Hematopoietic multipotent progenitor cell (in vitro differentiated cells): ENCODE measurements around the gene RTN4. TPM values are rescaled to one million over a fixed set of nuclear protein-coding genes. Genes with fewer than 3 reads are reported as not detected.
"Not testable (repeated sequence)": the region's sequence is repeated elsewhere in the genome, so short reads cannot be mapped to it uniquely, and the experiment has no call there.

Experiments used
- DNase-seq, 3 donors: peaks; one replicate each; pipeline ENCODE4 v3.0.0-alpha.2; 2011 to 2015; ENCODE audit warnings: low read depth in 2 of 3, low spot score in 2 of 3
- total RNA-seq: library from RNA; depleted of rRNA; stranded (reverse); fragments of >200 nt; gene quantifications from one replicate; pipeline ENCODE4 v1.2.3, GENCODE V29; 2012

RTN4 gene
- total RNA-seq: 69.2 TPM

GRCh38 chr2:55050100-55050994 is at the start of gene RTN4:
Gene RTN4 (minus strand): TSS chr2:55050451. CDS start chr2:55050300, 151 bp downstream.
- DNase-seq: peak; percentile 94 to 99 (median 99)

DNA sequence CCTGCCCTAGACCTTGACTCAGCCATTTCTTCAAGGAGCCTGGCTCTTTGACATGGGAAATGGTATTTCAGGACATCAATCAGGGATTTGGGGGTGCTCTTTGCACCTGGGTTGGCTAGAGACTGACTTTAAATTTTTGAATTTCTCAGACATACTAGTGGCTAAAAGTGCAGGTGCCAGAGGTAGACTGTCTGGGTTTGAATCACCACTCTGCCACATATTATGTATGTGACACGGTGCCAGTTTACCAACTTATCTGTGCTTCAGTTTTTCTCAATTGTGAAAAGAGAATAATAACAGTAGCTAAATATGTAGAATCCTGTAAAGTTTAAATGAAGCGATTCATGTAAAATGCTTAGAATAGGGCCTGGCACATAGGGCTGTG is 49.2 kb upstream of the RTN4 start:
- no peak for DNase-seq

GRCh38 chr2:55097461-55098410 is 47.5 kb upstream of the RTN4 start:
- no peak for DNase-seq

- DNase-seq: no peak
Measured at GRCh38 chr2:55097082-55097460, 46.8 kb upstream of the RTN4 start.

DNA sequence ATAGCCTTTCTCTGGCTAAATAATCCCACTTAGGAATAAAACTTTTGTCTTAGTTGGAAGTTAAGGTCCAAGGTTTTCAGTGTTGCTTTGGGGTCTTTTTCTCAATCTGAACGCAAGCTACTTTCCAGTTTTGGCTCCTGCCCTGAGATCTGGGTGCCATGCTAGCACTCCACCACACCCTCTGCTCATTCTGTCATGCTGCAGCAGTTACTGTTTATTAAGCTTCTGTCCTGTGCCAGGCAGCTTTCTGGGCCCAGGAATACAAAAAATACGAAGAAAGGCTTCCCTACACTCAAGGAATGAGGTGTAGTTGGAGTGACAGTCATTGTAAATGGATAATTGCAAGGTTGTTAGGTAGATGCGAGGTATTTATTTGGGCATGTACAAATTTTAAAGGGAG is 46.3 kb upstream of the RTN4 start:
- no peak for DNase-seq

GRCh38 chr2:55093381-55093780 is 43.1 kb upstream of the RTN4 start:
- no peak for DNase-seq

GRCh38 chr2:55092439-55092838 is 42.2 kb upstream of the RTN4 start:
- DNase-seq: no peak

- DNase-seq: not testable (repeated sequence)
Measured at GRCh38 chr2:55091681-55092080, 41.4 kb upstream of the RTN4 start.

DNA sequence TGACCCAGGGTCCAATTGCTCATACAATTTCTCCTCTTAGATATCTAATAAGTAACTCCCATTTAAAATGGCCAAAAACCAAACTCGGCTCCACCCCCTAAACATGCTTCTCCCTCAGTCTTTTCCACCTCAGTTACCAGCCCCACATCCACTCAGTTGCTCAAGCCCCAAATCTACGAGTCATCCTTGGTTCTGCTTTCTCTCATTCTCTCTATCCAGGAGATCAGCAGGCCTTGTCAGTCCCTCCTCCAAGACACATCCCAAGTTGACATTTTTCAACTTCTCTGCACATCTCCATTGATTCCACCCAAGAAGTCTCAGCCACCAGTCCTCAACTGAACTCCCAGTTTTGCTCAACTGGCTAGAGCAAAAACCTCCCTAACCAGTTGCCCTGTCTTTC is 40.5 kb upstream of the RTN4 start:
- peak in 1 of 3 donors; percentile 17 for DNase-seq

- DNase-seq: no peak
Measured at GRCh38 chr2:55089726-55090125, 39.5 kb upstream of the RTN4 start.

GRCh38 chr2:55088400-55088799 is 38.1 kb upstream of the RTN4 start:
- no peak for DNase-seq

- no peak for DNase-seq
Measured at GRCh38 chr2:55087936-55088335, 37.7 kb upstream of the RTN4 start.

DNA sequence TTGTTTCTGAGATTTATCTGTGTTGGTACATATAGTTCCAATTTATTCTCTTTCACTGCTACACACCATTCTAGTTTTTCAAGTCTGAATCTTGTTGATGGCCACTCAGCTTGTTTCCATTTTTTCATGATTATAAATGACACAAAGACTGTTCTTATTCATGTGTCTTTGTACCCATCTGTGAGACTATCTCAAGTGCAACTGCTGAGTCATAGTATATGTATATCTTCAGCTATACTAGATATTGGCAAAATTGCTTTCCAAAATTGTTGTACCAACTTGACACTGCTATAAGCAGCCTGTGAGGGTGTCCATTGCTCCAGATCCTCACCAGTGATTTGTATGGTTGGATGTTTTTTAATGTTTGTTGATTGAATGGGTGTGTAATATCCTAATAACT is 37.2 kb upstream of the RTN4 start:
- no peak for DNase-seq

- DNase-seq: no peak
Measured at GRCh38 chr2:55085113-55086040, 35.1 kb upstream of the RTN4 start.

DNA sequence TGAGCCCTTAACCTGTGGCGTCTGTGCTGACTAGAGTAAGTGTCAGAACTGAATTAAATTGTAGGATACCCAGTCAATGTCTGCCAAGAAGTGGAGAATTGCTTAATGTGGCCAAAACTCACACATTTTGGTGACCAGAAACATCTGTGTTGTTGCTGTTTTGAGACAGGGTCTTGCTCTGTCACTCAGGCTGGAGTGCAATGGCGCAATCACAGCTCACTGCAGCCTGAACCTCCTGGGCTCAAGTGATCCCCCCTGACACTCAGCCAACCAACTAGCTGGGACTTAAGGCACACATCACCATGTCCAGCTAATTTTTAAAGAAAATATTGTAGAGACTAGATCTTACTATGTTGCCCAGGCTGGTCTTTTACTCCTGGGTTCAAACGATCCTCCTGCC is 34.4 kb upstream of the RTN4 start:
- no peak for DNase-seq

GRCh38 chr2:55080204-55080738 is 30.0 kb upstream of the RTN4 start:
- DNase-seq: no peak

DNA sequence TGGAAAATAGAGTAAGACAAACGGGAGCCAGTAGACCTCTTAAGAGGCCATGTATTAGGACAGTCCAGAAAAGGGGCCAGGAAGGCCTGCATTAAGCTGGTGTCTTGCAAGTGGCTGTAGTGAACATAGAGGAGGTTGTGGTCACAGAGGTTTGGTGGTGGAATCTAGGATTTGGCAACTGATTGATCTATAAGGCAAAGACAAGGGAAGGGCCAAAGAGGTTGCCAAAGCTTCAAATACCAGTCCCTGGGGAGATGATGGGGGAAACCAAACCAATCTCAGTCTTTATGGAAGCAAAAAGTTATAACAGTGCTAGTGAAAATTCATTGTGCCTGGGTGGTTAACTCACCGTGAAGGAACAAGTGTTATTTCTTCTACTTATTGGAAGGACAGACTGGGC is 28.7 kb upstream of the RTN4 start:
- DNase-seq: no peak

GRCh38 chr2:55076721-55077120 is 26.5 kb upstream of the RTN4 start:
- DNase-seq: no peak

DNA sequence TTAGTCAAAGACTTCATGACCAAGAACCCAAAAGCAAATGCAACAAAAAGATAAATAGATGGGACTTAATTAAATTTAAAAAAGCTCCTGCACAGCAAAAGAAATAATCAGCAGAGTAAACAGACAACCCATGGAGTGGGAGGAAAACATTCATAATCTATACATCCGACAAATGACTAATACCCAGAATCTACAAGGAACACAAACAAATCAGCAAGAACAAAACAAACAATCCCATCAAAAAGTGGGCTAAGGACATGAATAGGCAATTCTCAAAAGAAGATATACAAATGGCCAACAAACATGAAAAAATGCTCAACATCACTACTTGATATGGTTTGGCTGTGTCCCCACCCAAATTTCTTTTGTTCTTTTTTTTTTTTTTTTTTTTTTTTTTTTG is 25.8 kb upstream of the RTN4 start:
- DNase-seq: not testable (repeated sequence)
